Brain pericyte (primary cell): ENCODE results near the gene RCAN3.
"Not testable (repeated sequence)": the region's sequence is repeated elsewhere in the genome, so short reads cannot be mapped to it uniquely, and the experiment has no call there.

Source experiments
- DNase-seq: peaks from one replicate; pipeline ENCODE4 v3.0.0-alpha.2; 2012; ENCODE audit warnings: low read depth, low spot score

Gene RCAN3

GRCh38 chr1:24502709-24503058 is at the start of gene RCAN3:
RCAN3 (plus strand) TSS chr1:24502836; CDS start chr1:24514373, 11,537 bp downstream.
- no peak for DNase-seq

- no peak for DNase-seq
These were observed 49.6 kb upstream of the RCAN3 start for GRCh38 chr1:24452922-24453485.

DNA sequence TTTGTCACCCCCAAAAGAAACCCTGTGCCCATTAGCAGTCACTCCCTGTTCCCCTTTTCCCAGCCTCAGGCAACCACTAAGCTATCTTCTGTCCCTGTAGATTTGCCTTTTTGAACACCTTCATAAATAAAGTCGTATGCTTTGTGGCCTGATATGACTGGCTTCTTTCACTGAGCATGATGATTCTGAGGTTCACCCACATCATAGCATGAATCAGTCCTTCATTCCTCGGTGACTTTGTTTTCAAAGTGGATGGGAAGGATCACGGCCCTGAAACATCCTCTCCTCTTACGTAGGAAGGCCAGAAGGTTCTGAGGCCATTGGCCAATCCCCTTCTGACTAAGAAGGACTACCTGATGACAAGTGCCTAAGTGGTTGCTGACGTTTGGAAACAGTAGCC is 48.0 kb upstream of the RCAN3 start:
- no peak for DNase-seq

DNA sequence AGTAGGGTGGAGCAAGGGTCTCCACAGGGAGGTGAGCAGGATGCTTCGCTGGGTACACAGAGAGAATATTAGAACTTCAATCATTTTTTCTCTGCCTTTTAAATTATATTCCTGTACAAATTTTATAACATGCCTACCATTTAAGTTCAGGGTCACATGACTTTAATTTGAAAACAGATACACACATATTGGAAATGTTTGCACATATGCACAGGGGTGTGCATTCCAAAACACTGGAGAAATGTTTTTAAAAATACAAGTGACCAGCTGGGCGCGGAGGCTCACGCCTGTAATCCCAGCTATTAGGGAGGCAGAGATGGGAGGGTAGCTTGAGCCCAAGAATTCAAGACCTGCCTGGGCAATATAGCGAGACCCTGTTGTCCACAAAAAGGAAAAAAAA is 47.4 kb upstream of the RCAN3 start:
- DNase-seq, result no peak

DNA sequence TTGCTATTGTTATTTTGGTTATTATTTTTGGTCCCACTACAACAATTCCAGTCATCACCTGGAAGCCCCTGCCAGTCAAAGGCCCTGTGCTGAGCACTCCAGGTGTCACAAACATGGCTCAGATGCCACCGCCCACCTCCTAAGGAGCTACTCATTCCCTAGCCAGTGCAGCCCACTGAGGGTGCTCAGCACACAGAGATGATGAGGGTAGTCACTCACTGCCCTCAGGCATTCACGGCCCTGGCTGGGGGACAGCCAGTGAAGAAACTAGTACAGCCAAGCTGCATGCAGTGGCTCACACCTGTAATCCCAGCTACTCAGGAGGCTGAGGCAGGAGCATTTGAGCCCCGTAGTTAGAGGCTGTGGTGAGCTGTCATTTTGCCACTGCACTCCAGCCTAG is 44.8 kb upstream of the RCAN3 start:
- no peak for DNase-seq

GRCh38 chr1:24459551-24460266 is 42.9 kb upstream of the RCAN3 start:
- no peak for DNase-seq

DNA sequence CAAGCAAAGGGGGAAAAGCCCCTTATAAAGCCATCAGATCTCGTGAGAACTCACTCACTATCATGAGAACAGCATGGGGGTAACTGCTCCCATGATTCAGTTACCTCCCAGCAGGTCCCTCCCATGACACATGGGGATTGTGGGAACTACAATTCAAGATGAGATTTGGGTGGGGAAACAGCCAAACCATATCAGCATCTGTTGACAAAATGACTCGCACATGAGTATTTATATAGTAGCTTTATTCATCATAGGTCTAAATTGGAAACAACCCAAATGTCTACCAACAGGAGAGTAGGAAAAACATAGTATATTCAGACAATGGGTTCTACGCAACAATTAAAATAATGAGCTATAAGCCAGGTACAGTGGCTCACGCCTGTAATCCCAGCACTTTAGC is 40.5 kb upstream of the RCAN3 start:
- DNase-seq, result not testable (repeated sequence)

- DNase-seq, result no peak
These were observed 38.6 kb upstream of the RCAN3 start for GRCh38 chr1:24463776-24464735.

DNA sequence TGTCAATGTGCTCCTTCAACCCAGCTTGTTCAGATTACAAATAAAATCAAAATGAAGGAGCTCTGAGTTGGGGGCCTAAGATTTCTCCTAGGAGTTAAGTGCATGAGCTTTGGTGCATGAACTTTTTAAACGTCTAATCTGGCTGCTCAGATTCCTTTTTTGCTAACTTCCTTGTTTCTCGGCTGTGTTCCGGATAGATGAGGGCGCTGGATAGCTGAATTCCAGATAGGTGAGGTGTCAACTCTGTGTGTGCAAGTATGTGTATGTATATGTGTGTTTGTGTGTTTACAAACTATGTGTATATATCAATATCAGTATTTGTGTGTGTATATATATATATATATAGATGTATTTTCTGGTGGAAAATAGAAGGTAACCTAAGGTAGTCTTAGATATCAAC is 37.5 kb upstream of the RCAN3 start:
- DNase-seq, result no peak

GRCh38 chr1:24465638-24466037 is 37.0 kb upstream of the RCAN3 start:
- no peak for DNase-seq

GRCh38 chr1:24468685-24469316 is 33.8 kb upstream of the RCAN3 start:
- no peak for DNase-seq

GRCh38 chr1:24470592-24470991 is 32.0 kb upstream of the RCAN3 start:
- DNase-seq, result no peak

- DNase-seq, result no peak
These were observed 29.9 kb upstream of the RCAN3 start for GRCh38 chr1:24472527-24473251.

DNA sequence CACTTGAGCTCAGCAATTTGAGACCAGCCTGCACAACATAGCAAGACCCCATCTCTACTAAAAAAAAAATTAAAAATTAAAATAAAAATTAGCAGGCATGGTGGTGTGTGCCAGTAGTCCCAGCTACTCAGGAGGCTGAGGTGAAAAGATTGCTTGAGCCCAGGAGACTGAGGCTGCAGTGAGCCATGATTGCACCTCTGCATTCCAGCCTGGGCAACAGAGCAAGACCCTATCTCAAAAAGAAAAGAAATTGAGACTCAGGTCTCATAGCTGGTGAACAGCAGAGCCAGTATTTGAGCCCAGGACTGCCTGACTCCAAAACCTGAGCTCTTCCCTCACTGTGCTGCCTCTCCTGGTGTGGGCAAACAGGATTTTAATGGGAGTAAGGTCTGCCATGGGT is 28.4 kb upstream of the RCAN3 start:
- no peak for DNase-seq

GRCh38 chr1:24475700-24476099 is 26.9 kb upstream of the RCAN3 start:
- DNase-seq, result no peak

GRCh38 chr1:24476571-24476970 is 26.1 kb upstream of the RCAN3 start:
- DNase-seq, result no peak

DNA sequence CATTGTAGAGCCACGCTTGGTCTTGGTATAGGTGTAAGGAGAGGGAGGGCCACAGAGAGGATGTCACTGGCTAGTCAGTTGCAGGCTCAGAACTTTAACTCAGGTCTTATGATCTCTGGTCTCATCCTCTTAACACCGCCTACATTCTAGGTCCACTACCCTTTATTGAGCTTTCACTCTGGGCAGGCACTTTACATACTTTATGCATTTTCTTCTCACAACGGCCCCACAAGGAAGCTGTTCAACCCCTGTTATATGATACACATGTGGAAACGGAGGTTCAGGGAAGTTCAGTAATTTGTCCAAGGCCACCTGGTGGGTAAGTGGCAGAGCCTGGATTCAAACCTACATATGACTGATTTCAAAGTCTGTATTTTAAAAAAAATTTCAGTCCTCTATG is 25.3 kb upstream of the RCAN3 start:
- no peak for DNase-seq

DNA sequence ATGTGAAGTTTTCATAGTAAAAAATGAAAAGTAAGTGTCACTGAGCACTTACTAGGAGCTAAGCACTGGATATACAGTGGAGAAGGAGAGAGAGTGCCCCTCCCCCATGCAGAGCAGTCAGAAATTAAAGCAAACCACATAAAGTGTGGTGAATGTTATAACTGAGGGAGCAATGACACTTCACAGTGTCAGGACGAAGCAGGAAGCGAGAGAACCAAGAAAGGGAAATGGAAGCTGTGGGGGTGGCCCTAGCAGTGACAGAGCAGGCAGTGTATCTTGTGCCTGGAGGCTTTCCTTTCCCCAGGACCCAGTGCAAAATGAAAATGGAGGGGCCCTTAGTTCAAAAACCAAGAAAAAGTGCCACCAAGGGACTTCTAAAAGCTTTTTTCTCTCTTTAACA is 21.5 kb upstream of the RCAN3 start:
- no peak for DNase-seq

DNA sequence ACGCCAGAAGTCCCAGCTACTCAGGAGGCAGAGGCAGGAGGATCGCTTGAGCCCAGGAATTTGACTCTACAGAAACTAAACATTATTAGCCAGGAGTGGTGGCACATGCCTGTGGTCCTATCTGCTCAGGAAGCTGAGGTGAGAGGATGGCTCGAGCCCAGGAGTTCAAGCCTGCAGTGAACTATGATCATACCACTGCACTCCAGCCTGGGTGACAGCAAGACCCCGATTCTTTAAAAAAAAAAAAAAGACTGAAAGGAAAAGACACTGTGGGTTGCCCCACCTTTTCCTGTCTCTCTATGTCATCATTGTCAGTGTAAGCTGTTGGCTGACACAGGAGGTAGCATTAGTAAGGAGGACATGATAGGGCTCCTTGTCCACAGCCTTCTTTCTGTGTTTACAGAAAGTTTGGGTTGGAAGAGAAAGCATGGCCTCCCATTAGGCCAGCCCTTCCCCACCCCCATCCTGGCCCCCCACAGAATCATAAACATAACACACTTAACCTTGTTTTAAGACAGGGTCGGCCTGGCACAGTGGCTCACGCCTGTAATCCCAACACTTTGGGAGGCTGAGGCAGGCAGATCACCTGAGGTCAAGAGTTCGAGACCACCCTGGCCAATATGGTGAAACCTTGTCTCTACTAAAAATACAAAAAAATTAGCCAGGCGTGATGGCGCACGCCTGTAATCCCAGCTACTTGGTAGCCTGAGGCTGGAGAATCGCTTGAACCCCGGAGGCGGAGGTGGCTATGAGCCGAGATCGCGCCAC is 20.6 kb upstream of the RCAN3 start:
- DNase-seq, result no peak

GRCh38 chr1:24483441-24483840 is 19.2 kb upstream of the RCAN3 start:
- no peak for DNase-seq

- no peak for DNase-seq
These were observed 18.4 kb upstream of the RCAN3 start for GRCh38 chr1:24484199-24484598.
